Activated naive CD4-positive, alpha-beta T cell treated with anti-CD3 and anti-CD28 coated beads, Interleukin-2, amount 50 U/mL, for 16 hours (primary cell): ENCODE measurements around the gene MARCHF7.
"Not testable (repeated sequence)": the region's sequence is repeated elsewhere in the genome, so short reads cannot be mapped to it uniquely, and the experiment has no call there.

Experiments
- DNase-seq: peaks from one replicate; pipeline ENCODE4 v3.0.0-alpha.2; 2020

MARCHF7 gene

GRCh38 chr2:159720676-159721075 is 8.4 kb downstream of the MARCHF7 start:
- DNase-seq = no peak

DNA sequence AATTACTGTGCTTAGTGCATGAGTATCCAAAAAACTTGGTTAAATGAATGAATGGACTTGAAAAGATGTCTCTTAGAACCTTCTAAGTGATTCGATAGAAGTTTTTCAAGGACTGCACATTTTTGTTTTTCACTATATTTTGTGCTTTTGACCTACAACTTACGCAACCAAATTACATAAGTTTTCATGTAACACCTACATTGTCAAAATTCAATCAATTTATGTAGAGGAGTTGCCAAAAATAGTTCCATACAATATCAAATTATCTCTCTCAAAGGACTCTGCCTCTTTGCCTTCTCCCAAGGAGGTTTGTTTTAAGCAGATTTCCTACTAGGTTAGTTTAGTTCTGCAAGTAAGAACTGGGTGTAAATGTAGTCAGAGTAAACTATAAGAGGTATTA is 10.3 kb downstream of the MARCHF7 start:
- no peak for DNase-seq

DNA sequence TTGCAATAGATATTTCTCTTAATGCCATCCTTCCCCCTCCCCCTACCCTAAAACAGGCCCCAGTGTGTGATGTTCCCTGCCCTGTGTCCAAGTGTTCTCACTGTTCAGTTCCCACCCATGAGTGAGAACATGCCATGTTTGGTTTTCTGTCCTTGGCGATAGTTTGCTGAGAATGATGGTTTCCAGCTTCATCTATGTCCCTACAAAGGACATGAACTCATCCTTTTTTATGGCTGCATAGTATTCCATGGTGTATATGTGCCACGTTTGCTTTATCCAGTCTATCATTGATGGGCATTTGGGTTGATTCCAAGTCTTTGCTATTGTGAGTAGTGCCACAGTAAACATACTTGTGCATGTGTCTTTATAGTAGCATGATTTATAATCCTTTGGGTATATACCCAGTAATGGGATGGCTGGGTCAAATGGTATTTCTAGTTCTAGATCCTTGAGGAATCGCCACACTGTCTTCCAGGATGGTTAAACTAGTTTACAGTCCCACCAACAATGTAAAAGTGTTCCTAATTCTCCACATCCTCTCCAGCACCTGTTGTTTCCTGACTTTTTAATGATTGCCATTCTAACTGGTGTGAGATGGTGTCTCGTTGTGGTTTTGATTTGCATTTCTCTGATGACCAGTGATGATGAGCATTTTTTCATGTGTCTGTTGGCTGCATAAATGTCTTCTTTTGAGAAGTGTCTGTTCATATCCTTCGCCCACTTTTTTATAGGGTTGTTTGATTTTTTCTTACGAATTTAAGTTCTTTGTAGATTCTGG is 12.7 kb downstream of the MARCHF7 start:
- not testable (repeated sequence) for DNase-seq

DNA sequence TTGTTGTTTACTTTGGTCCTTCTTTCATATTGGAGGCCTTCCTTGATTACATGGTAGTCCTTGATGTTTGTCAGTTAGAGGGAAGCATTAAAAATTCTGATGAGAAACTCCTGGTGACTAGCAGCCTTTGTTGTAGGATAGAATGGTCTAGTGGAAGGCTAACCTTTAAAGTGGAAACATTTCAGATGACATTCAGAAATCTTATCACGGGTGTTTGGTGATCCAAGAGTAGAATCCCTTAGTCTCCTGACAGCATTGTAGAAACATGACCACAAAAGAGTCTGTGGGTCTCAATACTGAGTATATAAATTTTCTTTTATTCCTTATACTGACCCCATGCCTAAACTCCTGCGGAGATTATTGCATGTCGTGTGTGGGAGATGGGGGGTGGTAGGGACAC is 13.4 kb downstream of the MARCHF7 start:
- DNase-seq = no peak

DNA sequence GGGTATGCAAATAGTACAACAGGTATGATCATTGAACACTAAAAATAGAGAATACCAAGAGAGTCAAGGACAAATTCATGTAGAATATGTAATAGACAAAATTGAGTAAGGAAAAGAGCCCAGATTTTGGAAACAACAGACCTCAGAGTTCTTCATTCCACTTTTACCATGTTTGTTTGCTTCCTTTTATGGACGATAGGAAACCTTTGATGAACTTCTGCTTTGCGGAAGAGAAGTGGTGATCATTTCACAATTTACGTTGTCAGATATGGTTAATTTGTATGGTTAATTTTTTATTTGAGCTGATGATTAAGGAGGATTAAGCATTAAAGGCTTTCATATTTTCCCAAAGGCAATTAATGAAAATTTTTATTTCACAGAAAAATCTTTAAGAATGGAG is 16.3 kb downstream of the MARCHF7 start:
- no peak for DNase-seq

- no peak for DNase-seq
These were observed 23.3 kb downstream of the MARCHF7 start for GRCh38 chr2:159735648-159736047.

DNA sequence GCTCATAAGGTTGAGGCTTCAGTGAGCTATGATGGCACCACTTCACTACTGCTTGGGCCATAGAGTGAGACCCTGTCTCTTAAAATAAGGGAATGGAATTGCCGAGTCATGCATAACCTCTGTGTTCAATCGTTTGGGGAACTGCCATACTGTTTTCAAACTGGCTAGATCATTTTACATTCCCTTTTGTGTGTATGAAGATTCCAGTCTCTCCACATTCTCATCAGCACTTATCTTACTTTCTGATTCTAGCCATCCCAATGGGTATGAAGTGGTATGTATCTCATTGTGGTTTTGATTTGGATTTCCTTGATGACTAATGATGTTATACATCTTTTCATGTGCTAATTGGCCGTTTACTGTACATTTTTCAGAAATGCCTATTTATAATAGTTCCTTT is 23.7 kb downstream of the MARCHF7 start:
- DNase-seq = no peak

DNA sequence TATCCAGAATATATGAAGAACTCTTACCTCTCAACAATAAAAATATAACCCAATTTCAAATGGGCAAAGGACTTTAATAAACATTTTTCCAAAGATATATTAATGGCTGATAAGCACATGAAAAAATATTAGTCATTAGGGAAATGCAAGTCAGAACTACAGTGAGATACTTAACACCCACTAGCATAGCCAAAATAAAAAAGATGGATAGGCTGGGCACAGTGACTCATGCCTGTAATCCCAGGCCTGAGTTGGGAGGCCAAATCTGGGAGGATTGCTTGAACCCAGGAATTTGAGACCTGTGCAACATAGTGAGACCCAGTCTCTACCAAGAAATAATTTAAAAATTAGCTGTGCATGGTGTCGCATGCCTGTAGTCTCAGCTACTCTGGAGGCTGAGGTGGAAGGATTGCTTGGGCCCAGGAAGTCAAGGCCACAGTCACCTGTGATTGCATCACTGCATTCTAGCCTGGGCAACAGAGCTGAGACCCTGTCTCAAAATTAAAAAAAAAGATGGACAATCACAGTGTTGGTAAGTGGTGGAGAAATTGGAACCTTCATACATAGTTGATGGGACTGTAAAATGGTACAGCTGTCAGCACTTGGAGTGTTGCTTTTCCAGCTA is 25.1 kb downstream of the MARCHF7 start:
- no peak for DNase-seq

DNA sequence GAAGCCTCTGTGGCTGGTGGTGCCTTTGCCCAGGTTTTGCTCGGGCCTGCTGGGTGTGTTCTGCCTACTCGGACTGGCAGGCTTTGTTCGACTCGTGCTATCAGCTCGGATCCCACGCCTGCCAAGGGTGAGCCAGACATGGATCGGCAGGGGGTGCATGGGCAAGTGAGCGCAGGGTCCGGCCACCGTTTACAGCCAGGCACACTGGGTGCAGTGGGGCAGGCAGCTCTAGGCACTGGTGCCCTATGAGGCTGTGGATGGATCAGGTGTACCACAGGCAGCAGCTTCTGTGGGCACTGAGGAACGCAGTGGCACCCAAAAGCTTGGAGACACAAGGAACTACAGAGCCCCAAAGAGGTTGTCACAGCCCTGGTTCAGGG is 25.6 kb downstream of the MARCHF7 start:
- no peak for DNase-seq

DNA sequence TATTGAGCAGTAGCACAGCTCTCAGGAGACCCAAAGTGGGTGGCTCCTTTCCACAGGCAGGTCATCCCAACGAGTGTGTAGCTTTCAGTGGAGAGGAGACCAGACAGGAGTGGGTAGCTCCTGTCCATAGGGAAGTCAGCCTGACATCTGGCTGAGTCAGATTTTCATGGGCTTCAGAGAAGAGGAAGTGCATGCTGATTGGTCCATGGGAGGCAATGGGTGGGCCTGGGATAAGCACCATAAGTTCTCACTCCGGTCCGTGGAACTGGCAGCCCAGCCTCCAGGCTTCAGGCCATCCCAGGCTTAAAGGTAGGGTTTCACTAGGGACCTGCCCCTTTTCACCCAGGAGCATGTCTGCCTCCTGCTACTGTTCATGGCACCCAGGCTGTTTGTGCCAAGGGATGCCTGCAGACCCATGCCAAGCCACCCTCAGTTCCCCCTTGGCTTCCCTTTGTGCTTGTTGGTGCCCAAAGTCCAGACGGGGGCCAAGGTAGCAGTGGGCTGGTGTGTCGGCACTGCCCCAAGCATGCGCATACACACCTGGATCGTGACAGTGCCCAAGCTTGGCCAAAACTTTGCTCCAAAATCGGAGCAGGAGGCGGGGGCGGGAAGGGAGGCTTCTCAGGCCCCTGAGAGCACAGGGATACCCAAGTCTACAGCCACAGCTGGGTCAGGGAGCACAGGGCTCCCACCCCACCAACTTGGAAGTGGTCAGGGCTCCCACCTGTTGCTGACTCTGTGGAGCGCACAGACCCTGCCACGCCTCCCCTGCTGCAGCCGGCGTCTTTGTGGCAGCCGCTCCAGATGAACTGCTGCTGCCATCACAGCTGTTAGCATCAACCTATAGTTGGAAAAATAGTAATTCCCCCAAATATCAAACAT is 26.4 kb downstream of the MARCHF7 start:
- DNase-seq = no peak

- DNase-seq = no peak
These were observed 30.5 kb downstream of the MARCHF7 start for GRCh38 chr2:159742846-159743245.

DNA sequence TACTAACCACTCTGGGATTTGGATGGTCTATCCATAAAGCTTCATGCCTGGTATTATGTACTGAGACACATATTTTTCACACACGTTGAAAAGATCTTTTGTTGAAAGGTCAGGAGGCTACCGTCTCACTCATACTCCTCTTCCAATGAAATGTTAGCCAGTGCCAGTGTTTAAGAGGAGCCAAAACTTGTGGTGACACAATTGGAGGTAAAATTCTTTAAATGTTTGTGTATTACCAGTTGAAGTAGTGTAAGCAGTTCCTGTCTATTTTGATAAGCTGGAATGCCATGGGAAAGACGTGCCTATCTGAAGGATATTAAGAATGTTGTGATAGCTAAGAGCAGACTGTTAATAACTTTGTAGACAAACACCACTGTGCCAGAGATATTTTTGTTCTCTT is 32.1 kb downstream of the MARCHF7 start:
- DNase-seq = no peak

GRCh38 chr2:159745237-159745636 is 32.9 kb downstream of the MARCHF7 start:
- not testable (repeated sequence) for DNase-seq

DNA sequence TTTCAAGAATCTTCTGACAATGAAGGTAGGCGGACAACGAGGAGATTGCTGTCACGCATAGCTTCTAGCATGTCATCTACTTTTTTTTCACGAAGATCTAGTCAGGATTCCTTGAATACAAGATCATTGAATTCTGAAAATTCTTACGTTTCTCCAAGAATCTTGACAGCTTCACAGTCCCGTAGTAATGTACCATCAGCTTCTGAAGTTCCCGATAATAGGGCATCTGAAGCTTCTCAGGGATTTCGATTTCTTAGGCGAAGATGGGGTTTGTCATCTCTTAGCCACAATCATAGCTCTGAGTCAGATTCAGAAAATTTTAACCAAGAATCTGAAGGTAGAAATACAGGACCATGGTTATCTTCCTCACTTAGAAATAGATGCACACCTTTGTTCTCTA is 35.8 kb downstream of the MARCHF7 start:
- DNase-seq = no peak

GRCh38 chr2:159750873-159751272 is 38.6 kb downstream of the MARCHF7 start:
- no peak for DNase-seq

GRCh38 chr2:159753797-159754196 is 41.5 kb downstream of the MARCHF7 start:
- DNase-seq = no peak

DNA sequence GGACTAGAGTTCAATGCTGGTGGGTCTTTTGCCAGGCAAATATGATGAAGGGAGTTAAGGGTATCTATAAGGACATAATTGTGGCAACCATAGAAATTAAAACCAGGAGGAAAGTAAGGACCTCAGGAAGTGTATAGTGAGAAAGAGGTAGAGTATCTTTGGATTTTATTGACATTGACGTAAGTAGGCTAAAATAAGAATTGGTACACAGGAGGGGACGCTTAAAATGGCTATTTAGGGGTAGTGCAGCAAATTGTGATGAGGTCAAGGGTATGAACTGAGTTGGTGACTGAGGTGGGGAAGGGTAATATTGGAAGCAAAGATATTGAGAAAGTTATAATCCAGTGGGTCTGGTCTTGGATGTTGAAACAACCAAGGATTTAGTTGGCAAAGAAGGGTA is 42.7 kb downstream of the MARCHF7 start:
- DNase-seq = no peak

- no peak for DNase-seq
These were observed 43.5 kb downstream of the MARCHF7 start for GRCh38 chr2:159755788-159756187.

- DNase-seq = no peak
These were observed 45.9 kb downstream of the MARCHF7 start for GRCh38 chr2:159758239-159758638.

DNA sequence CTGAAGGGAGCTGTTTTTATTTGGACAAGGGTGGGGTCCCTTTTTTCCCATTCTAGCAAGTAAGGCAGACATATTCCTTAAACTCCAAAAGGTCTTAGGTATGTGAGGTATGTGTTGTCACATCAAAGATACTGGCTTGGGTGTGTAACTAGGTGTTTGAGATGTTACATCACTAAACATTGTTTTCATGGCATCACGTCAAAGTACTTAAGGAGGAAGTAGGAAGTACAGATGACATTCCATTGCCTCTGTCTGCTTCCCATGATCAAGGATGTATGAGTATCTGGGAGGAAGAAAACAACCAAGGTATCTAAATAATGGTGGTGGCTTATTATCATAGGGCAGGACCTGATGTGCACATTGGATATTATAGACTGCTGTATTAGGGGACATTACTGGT is 46.4 kb downstream of the MARCHF7 start:
- no peak for DNase-seq

GRCh38 chr2:159759577-159759976 is 47.3 kb downstream of the MARCHF7 start:
- DNase-seq = no peak

- no peak for DNase-seq
These were observed 48.0 kb downstream of the MARCHF7 start for GRCh38 chr2:159760326-159760725.

- no peak for DNase-seq
These were observed 49.8 kb downstream of the MARCHF7 start for GRCh38 chr2:159762075-159762474.
